Left cardiac atrium (tissue), 4 donors: ENCODE data around the gene AAMP. TPM values are rescaled to one million over a fixed set of nuclear protein-coding genes. Genes with fewer than 3 reads are reported as not detected.

Source experiments
- ATAC-seq, 2 donors: fragments of 200-7000 bp; cut with Tn5 transposase; one replicate each; pipeline ENCODE4 v1.9.1; 2020; ENCODE audit warnings: mild to moderate bottlenecking in 2 of 2, moderate library complexity in 2 of 2
- DNase-seq: peaks from one replicate; pipeline ENCODE4 v3.0.0-alpha.2; 2020
- intact Hi-C, 2 donors: fragments of 100-400 bp; cut with DNase I; formaldehyde crosslinking; loops; one replicate each; pipeline versions ENCODE4 v1.14.1 to v1.15.1; 2022 to 2023
- total RNA-seq, 2 donors: library from RNA; stranded (reverse); fragmentation: NEBNext Ultra II Directional; extraction: Animal tissue kit (Norgen Biotek cat#: 25700); gene quantifications; one replicate each; pipeline ENCODE4 v1.2.1, GENCODE V29; 2021
- donor health status: DM: no; HTN: yes; CAD: no.
- donor health status: DM: no; HTN: yes; CAD: no; lungs with severe emphysema.
- donor health status: DM: yes; HTN: yes; CAD: no.
- donor health status: Dilated cardiomyopathy.

Gene AAMP
- total RNA-seq, 2 donors from 2014 or later: 49.0 to 52.5 TPM

GRCh38 chr2:218296847-218297246 is 26.9 kb upstream of the AAMP start:
- intact Hi-C loops: loop anchor here in 1 of 2 donors (10.0 kb wide), 1 partner anchor 98 kb away; the partner anchor contains the start of gene CTDSP1
- DNase-seq: no peak
- no peak for ATAC-seq

- no peak for DNase-seq
- intact Hi-C loops: loop anchor here in 1 of 2 donors (10.0 kb wide), 1 partner anchor 99 kb away; the partner anchor contains the start of gene CTDSP1
- ATAC-seq: no peak
These were observed 26.3 kb upstream of the AAMP start for GRCh38 chr2:218296200-218296599.

- ATAC-seq (no peak), DNase-seq (no peak)
- intact Hi-C loops: loop anchor here in 1 of 2 donors (10.0 kb wide), 1 partner anchor 100 kb away; the partner anchor contains the start of gene CTDSP1
These were observed 25.1 kb upstream of the AAMP start for GRCh38 chr2:218295029-218295428.

- intact Hi-C loops: loop anchor here in 1 of 2 donors (10.0 kb wide), 1 partner anchor 100 kb away; the partner anchor contains the start of gene CTDSP1
- DNase-seq (no peak), ATAC-seq (no peak)
These were observed 24.6 kb upstream of the AAMP start for GRCh38 chr2:218294430-218295022.

GRCh38 chr2:218293715-218294429 is 23.9 kb upstream of the AAMP start:
- intact Hi-C loops: loop anchor here (2.0 to 10.0 kb wide), 2 partner anchors 101 to 103 kb away; partner anchors contain the start of gene CTDSP1 (in 1 of the 2)
- DNase-seq (no peak), ATAC-seq (no peak)

- ATAC-seq (peak; percentile 92 to 93), DNase-seq (peak; percentile 87)
- intact Hi-C loops: loop anchor here (2.0 to 10.0 kb wide), 2 partner anchors 102 to 104 kb away; partner anchors contain the start of gene CTDSP1 (in 1 of the 2)
These were observed 22.4 kb upstream of the AAMP start, which contains the start of gene TMBIM1 for GRCh38 chr2:218292048-218293014. TSS of gene TMBIM1 (minus strand) at chr2:218292503. CDS start at chr2:218282141, 10,362 bp downstream.

- no peak for DNase-seq
- ATAC-seq: peak; percentile 14 to 18
- intact Hi-C loops: loop anchor here (2.0 to 10.0 kb wide), 2 partner anchors 103 to 105 kb away; partner anchors contain the start of gene CTDSP1 (in 1 of the 2)
These were observed 21.5 kb upstream of the AAMP start for GRCh38 chr2:218291318-218292047.

- ATAC-seq (no peak), DNase-seq (no peak)
- intact Hi-C loops: loop anchor here in 1 of 2 donors (10.0 kb wide), 1 partner anchor 104 kb away; the partner anchor contains the start of gene CTDSP1
These were observed 20.7 kb upstream of the AAMP start for GRCh38 chr2:218290316-218291261.

- DNase-seq (no peak), ATAC-seq (no peak)
- intact Hi-C loops: loop anchor here in 1 of 2 donors (10.0 kb wide), 1 partner anchor 105 kb away; the partner anchor contains the start of gene CTDSP1
These were observed 19.8 kb upstream of the AAMP start for GRCh38 chr2:218289639-218290315.

GRCh38 chr2:218286570-218287459 is 16.9 kb upstream of the AAMP start:
- ATAC-seq (peak; percentile 79 to 87), DNase-seq (peak; percentile 94)
- intact Hi-C loops: no loop called here

- DNase-seq (peak; percentile 77), ATAC-seq (peak; percentile 29 to 41)
- intact Hi-C loops: no loop called here
These were observed 15.7 kb upstream of the AAMP start for GRCh38 chr2:218285604-218286003.

GRCh38 chr2:218284106-218284811 is 14.3 kb upstream of the AAMP start:
- intact Hi-C loops: no loop called here
- DNase-seq: peak; percentile 65
- ATAC-seq: peak; percentile 7 to 12

- ATAC-seq: peak in 1 of 2 donors; percentile 5
- DNase-seq: no peak
- intact Hi-C loops: no loop called here
These were observed 12.4 kb upstream of the AAMP start for GRCh38 chr2:218282173-218282991.

- ATAC-seq (peak in 1 of 2 donors; percentile 16), DNase-seq (peak; percentile 23)
- intact Hi-C loops: no loop called here
These were observed 11.5 kb upstream of the AAMP start for GRCh38 chr2:218281449-218281848.
